IMR-90 (cell line): ENCODE data around the gene CDC73. TPM values are rescaled to one million over a fixed set of nuclear protein-coding genes. Genes with fewer than 3 reads are reported as not detected.

ENCODE experiments used
- ATAC-seq: fragments of 200-7000 bp; cut with Tn5 transposase; 2 replicates; pipeline ENCODE4 v1.9.1; 2020; ENCODE audit warnings: low read depth, mild to moderate bottlenecking, moderate library complexity
- BruUV-seq: library from RNA; stranded (reverse); fragments of 400-500 nt; replicated peaks from 2 replicates; lab custom pipeline; 2021; lab: Mats Ljungman, UMichigan
- CTCF ChIA-PET: fragments of 300-600 bp; formaldehyde crosslinking; extraction: SDS; loops from one replicate; lab custom pipeline; 2021; ENCODE audit warnings: antibody characterized with exemption; lab: Yijun Ruan, JAX
- POLR2A ChIA-PET: fragments of 300-600 bp; sonication (Branson Sonifier 250); formaldehyde crosslinking; loops from one replicate; lab custom pipeline; 2022; ENCODE audit warnings: antibody characterized with exemption; ENCODE audit not compliant: unreplicated experiment; lab: Charles Lee
- DNase-seq: peaks from one replicate; pipeline ENCODE4 v3.0.0; 2013
- H2AFZ ChIP-seq: replicated peaks from 2 replicates; pipeline ENCODE3; 2013; ENCODE audit warnings: low read length, mild to moderate bottlenecking; ENCODE audit not compliant: poor library complexity
- H2AK5ac ChIP-seq: 2 replicates; pipeline ENCODE4 v1.6.1; 2013; ENCODE audit warnings: low read depth, low read length, inconsistent platforms
- H2AK9ac ChIP-seq: replicated peaks from 2 replicates; pipeline ENCODE3; 2013; ENCODE audit warnings: mild to moderate bottlenecking, low read depth, low read length, moderate library complexity; ENCODE audit not compliant: poor library complexity
- H2BK120ac ChIP-seq: 2 replicates; pipeline ENCODE4 v1.6.1; 2013; ENCODE audit warnings: low read depth, low read length, inconsistent platforms
- H2BK15ac ChIP-seq: 3 replicates; pipeline ENCODE4 v1.6.1; 2013; ENCODE audit warnings: low read depth, low read length, inconsistent platforms
- H2BK20ac ChIP-seq: 2 replicates; pipeline ENCODE4 v1.6.1; 2013; ENCODE audit warnings: low read depth, mild to moderate bottlenecking, inconsistent platforms, low read length, moderate library complexity
- H2BK5ac ChIP-seq: 2 replicates; pipeline ENCODE4 v1.6.1; 2013; ENCODE audit warnings: mild to moderate bottlenecking, low read depth, low read length, inconsistent platforms; ENCODE audit not compliant: poor library complexity, severe bottlenecking
- H3K14ac ChIP-seq: replicated peaks from 2 replicates; pipeline ENCODE4 v1.6.1; 2013; ENCODE audit warnings: low read depth, low read length, inconsistent platforms
- H3K18ac ChIP-seq: 2 replicates; pipeline ENCODE4 v1.6.1; 2013; ENCODE audit warnings: low read depth, low read length, control low read depth
- H3K23ac ChIP-seq: 2 replicates; pipeline ENCODE4 v1.6.1; 2013; ENCODE audit warnings: low read depth, low read length, inconsistent platforms
- H3K27ac ChIP-seq: 2 replicates; pipeline ENCODE4 v1.5.1; 2013; ENCODE audit warnings: mild to moderate bottlenecking, control low read depth, low read length; ENCODE audit not compliant: insufficient read depth
- H3K27me3 ChIP-seq: 2 replicates; pipeline ENCODE4 v1.6.1; 2013; ENCODE audit warnings: low read length; ENCODE audit not compliant: control insufficient read depth, insufficient read depth
- H3K36me3 ChIP-seq: 2 replicates; pipeline ENCODE4 v1.6.1; 2013; ENCODE audit warnings: low read length, mixed read lengths; ENCODE audit not compliant: control insufficient read depth, insufficient read depth
- H3K4ac ChIP-seq: 2 replicates; pipeline ENCODE4 v1.6.1; 2013; ENCODE audit warnings: low read depth, low read length, inconsistent platforms
- H3K4me1 ChIP-seq: 2 replicates; pipeline ENCODE4 v1.6.1; 2013; ENCODE audit warnings: low read length, mixed read lengths; ENCODE audit not compliant: control insufficient read depth, insufficient read depth
- H3K4me2 ChIP-seq: 2 replicates; pipeline ENCODE4 v1.6.1; 2013; ENCODE audit warnings: low read depth, mild to moderate bottlenecking, control low read depth, low read length, moderate library complexity
- H3K4me3 ChIP-seq: 2 replicates; pipeline ENCODE4 v1.5.1; 2013; ENCODE audit warnings: low read depth, mild to moderate bottlenecking, control low read depth, low read length, moderate library complexity; ENCODE audit not compliant: insufficient read depth
- H3K56ac ChIP-seq: 2 replicates; pipeline ENCODE4 v1.6.1; 2013; ENCODE audit warnings: low read length, inconsistent platforms; ENCODE audit not compliant: insufficient read depth; ENCODE audit errors: extremely low read depth
- H3K79me1 ChIP-seq, 2 experiments: 2 replicates each; pipeline ENCODE4 v1.6.1; 2013; ENCODE audit warnings: low read length in 2 of 2, inconsistent platforms in 1 of 2, low read depth in 1 of 2
- H3K9ac ChIP-seq: 2 replicates; pipeline ENCODE4 v1.6.1; 2013; ENCODE audit warnings: low read depth, low read length, control low read depth
- H3K9me1 ChIP-seq: 2 replicates; pipeline ENCODE4 v1.6.1; 2013; ENCODE audit warnings: low read length, inconsistent platforms; ENCODE audit not compliant: insufficient read depth
- H3K9me3 ChIP-seq: 2 replicates; pipeline ENCODE4 v1.6.1; 2013; ENCODE audit warnings: low read length; ENCODE audit not compliant: control insufficient read depth, insufficient read depth
- H4K20me1 ChIP-seq: 2 replicates; pipeline ENCODE4 v1.6.1; 2013; ENCODE audit warnings: low read length, inconsistent platforms; ENCODE audit not compliant: insufficient read depth
- H4K5ac ChIP-seq: 2 replicates; pipeline ENCODE4 v1.6.1; 2013; ENCODE audit warnings: mild to moderate bottlenecking, low read depth, low read length, control low read depth
- H4K8ac ChIP-seq, 2 experiments: 2 replicates each; pipeline ENCODE4 v1.6.1; 2013; ENCODE audit warnings: low read depth in 2 of 2, low read length in 2 of 2, control low read depth in 1 of 2, inconsistent platforms in 1 of 2
- H4K91ac ChIP-seq: 2 replicates; pipeline ENCODE4 v1.6.1; 2013; ENCODE audit warnings: low read depth, low read length, inconsistent platforms; ENCODE audit not compliant: insufficient read depth
- BHLHE40 ChIP-seq: fragments of 150-350 bp; IDR thresholded peaks from 2 replicates; pipeline ENCODE4 v1.6.1; 2016; ENCODE audit warnings: mild to moderate bottlenecking, low read depth, low read length
- CEBPB ChIP-seq: IDR thresholded peaks from 2 replicates; pipeline ENCODE4 v1.6.1; 2012; ENCODE audit warnings: low read depth, low read length, improper control_type of control experiment
- FOS ChIP-seq: fragments of 150-350 bp; IDR thresholded peaks from 2 replicates; pipeline ENCODE4 v1.6.1; 2016; ENCODE audit warnings: low read depth, low read length
- MAFK ChIP-seq: IDR thresholded peaks from 2 replicates; pipeline ENCODE4 v1.6.1; 2012; ENCODE audit warnings: low read depth, low read length, improper control_type of control experiment
- MAZ ChIP-seq: IDR thresholded peaks from 2 replicates; pipeline ENCODE4 v1.6.1; 2012; ENCODE audit warnings: low read depth, mild to moderate bottlenecking, low read length, improper control_type of control experiment, moderate library complexity, borderline replicate concordance
- NFE2L2 ChIP-seq: fragments of 150-350 bp; IDR thresholded peaks from 2 replicates; pipeline ENCODE4 v1.6.1; 2016; ENCODE audit warnings: low read depth, mild to moderate bottlenecking, low read length
- POLR2A ChIP-seq: IDR thresholded peaks from 2 replicates; pipeline ENCODE4 v1.6.1; 2012; ENCODE audit warnings: mild to moderate bottlenecking, low read depth, low read length
- RAD21 ChIP-seq: IDR thresholded peaks from 2 replicates; pipeline ENCODE4 v1.6.1; 2012; ENCODE audit warnings: low read length, improper control_type of control experiment
- RCOR1 ChIP-seq: IDR thresholded peaks from 2 replicates; pipeline ENCODE4 v1.6.1; 2012; ENCODE audit warnings: mild to moderate bottlenecking, low read length, improper control_type of control experiment; ENCODE audit not compliant: insufficient replicate concordance
- RFX5 ChIP-seq: IDR thresholded peaks from 2 replicates; pipeline ENCODE4 v1.8.0; 2012; ENCODE audit warnings: low read depth, mild to moderate bottlenecking, low read length, moderate library complexity
- SMC3 ChIP-seq: fragments of 150-350 bp; IDR thresholded peaks from 2 replicates; pipeline ENCODE4 v1.6.1; 2016; ENCODE audit warnings: low read depth, mild to moderate bottlenecking, antibody characterized with exemption, low read length, moderate library complexity
- WGBS, 2 experiments: methylation state at CpG; one replicate each; pipeline versions ENCODE4 v1.1.5 to v1.1.7; 2013; ENCODE audit warnings: missing lambda C conversion rate in 2 of 2; ENCODE audit not compliant: insufficient read length in 1 of 2; ENCODE audit errors: extremely low coverage in 2 of 2; 5-methylcytosine and 5-hydroxymethylcytosine counted together
- dilution Hi-C: fragments of 300-500 bp; cut with HindIII; formaldehyde crosslinking; loops from one replicate; pipeline ENCODE4 v1.14.3; 2018; ENCODE audit warnings: low sequenced_read_pairs; ENCODE audit not compliant: unreplicated experiment
- in situ Hi-C: fragments of 300-500 bp; cut with MboI; formaldehyde crosslinking; loops from 3 replicates; pipeline ENCODE4 v1.14.3; 2019; ENCODE audit warnings: low sequenced_read_pairs, inconsistent platforms, mixed read lengths
- intact Hi-C: fragments of 100-400 bp; cut with micrococcal nuclease; formaldehyde crosslinking; loops from 2 replicates; pipeline ENCODE4 v1.10.0; 2022
- polyA plus RNA-seq, 3 experiments: library from polyadenylated mRNA; depleted of rRNA; stranded (reverse); fragments of >200 nt; gene quantifications; 2 replicates each; pipeline ENCODE4 v1.2.3, GENCODE V29; 2012; ENCODE audit warnings: low replicate concordance in 1 of 3
- total RNA-seq: library from RNA; depleted of rRNA; stranded (reverse); fragments of >200 nt; gene quantifications from 2 replicates; pipeline ENCODE4 v1.2.3, GENCODE V29; 2012
- TF ChIP-seq, protein P1 (sequence below): fragments of 150-350 bp; IDR thresholded peaks from 2 replicates; pipeline ENCODE4 v1.6.1; 2016; ENCODE audit warnings: low read depth, mild to moderate bottlenecking, low read length, moderate library complexity, borderline replicate concordance
- TF ChIP-seq, protein P2 (sequence below): conservative IDR thresholded peaks from 2 replicates; pipeline ENCODE4 v1.5.1; 2012; ENCODE audit warnings: mild to moderate bottlenecking, low read depth, low read length, improper control_type of control experiment

CDC73 gene
- total and polyA plus RNA-seq, 2 of the 4 experiments (the other 2 are of a cell fraction), result 22.1 to 29.6 TPM

DNA sequence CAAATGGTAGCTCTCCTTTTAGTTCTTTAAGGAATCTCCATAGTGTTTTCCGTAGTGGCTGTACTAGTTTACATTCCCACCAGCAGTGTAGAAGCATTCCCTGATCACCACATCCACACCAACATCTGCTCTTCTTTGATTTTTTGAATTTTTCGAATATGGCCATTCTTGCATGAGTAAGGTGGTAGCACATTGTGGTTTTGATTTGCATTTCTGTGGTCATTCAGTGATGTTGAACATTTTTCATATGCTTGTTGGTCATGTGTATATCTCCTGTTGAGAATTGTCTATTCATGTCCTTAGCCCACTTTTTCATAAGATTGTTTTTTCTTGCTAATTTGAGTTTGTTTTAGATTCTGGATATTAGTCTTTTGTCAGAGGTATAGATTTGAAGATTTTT lies 149.2 kb downstream of the CDC73 start:
- no peaks in the 10 kb centered on the region for H4K20me1 ChIP-seq
- H3K18ac ChIP-seq, result no peak overlapping the region
- H2AK9ac ChIP-seq, result no peak overlapping the region
- H3K23ac ChIP-seq, result no peak overlapping the region
- DNase-seq (peak; percentile 92), ATAC-seq (peak; percentile 87)
- no peak overlapping the region for H3K4me2 ChIP-seq
- no peak overlapping the region for H3K4ac ChIP-seq
- no peak overlapping the region for H2BK20ac ChIP-seq
- CTCF ChIA-PET, result no interaction called here
- no peak overlapping the region for H4K91ac ChIP-seq
- no peaks in the 10 kb centered on the region for H3K27me3 ChIP-seq
- no peak overlapping the region for H2BK15ac ChIP-seq
- intact Hi-C loops (no loop called here), in situ Hi-C loops (no loop called here), dilution Hi-C loops (no loop called here)
- no peak overlapping the region for H2AFZ ChIP-seq
- no peak overlapping the region for H4K5ac ChIP-seq
- H3K36me3 ChIP-seq, result 0 out of 2 replicates have a peak, but pooled peaks cover 1% of the 10 kb centered on the region
- no peaks in the 10 kb centered on the region for H3K79me1 ChIP-seq
- no peak overlapping the region for H3K14ac ChIP-seq
- no peaks in the 10 kb centered on the region for H3K9me1 ChIP-seq
- H3K4me1 ChIP-seq, result no peaks in the 10 kb centered on the region; the same call in 1 of the 2 replicates
- no peak overlapping the region for H3K9ac ChIP-seq
- no TSS peak for BruUV-seq
- H2AK5ac ChIP-seq, result no peak overlapping the region
- H3K27ac ChIP-seq, result no peak overlapping the region
- peak overlapping the region; percentile 70 for H2BK5ac ChIP-seq
- WGBS, 2 experiments, result no CpG with 5 or more reads among the region's 2 CpGs
- H3K56ac ChIP-seq, result no peak overlapping the region
- POLR2A ChIA-PET, result no interaction called here
- no peak for TF ChIP-seq MAFK
- no peak for TF ChIP-seq SMC3
- TF ChIP-seq POLR2A, result no peak
- TF ChIP-seq FOS, result no peak
- TF ChIP-seq, protein P1, sequence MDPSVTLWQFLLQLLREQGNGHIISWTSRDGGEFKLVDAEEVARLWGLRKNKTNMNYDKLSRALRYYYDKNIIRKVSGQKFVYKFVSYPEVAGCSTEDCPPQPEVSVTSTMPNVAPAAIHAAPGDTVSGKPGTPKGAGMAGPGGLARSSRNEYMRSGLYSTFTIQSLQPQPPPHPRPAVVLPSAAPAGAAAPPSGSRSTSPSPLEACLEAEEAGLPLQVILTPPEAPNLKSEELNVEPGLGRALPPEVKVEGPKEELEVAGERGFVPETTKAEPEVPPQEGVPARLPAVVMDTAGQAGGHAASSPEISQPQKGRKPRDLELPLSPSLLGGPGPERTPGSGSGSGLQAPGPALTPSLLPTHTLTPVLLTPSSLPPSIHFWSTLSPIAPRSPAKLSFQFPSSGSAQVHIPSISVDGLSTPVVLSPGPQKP, result no peak
- TF ChIP-seq, protein P2, sequence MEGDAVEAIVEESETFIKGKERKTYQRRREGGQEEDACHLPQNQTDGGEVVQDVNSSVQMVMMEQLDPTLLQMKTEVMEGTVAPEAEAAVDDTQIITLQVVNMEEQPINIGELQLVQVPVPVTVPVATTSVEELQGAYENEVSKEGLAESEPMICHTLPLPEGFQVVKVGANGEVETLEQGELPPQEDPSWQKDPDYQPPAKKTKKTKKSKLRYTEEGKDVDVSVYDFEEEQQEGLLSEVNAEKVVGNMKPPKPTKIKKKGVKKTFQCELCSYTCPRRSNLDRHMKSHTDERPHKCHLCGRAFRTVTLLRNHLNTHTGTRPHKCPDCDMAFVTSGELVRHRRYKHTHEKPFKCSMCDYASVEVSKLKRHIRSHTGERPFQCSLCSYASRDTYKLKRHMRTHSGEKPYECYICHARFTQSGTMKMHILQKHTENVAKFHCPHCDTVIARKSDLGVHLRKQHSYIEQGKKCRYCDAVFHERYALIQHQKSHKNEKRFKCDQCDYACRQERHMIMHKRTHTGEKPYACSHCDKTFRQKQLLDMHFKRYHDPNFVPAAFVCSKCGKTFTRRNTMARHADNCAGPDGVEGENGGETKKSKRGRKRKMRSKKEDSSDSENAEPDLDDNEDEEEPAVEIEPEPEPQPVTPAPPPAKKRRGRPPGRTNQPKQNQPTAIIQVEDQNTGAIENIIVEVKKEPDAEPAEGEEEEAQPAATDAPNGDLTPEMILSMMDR, result no peak
- no peak for TF ChIP-seq RAD21
- TF ChIP-seq CEBPB, result 0 out of 2 replicates have a peak, but pooled peaks have one; percentile 2
- no peak; the same call in 1 of the 2 replicates for TF ChIP-seq NFE2L2
- no peak for TF ChIP-seq MAZ
- TF ChIP-seq RFX5, result no peak
- peak; percentile 46; the same call in 1 of the 2 replicates for TF ChIP-seq BHLHE40
- no peak for TF ChIP-seq RCOR1
- no peaks in the 10 kb centered on the region for H3K9me3 ChIP-seq
- no peak overlapping the region for H2BK120ac ChIP-seq
- H4K8ac ChIP-seq, result no peak overlapping the region
- H3K4me3 ChIP-seq, result no peak overlapping the region
